K562 (cell line): ENCODE results near the gene RBM15. TPM values are rescaled to one million over a fixed set of nuclear protein-coding genes. Genes with fewer than 3 reads are reported as not detected.

Experiments used
- ARHGAP35 ChIP-seq: fragments of 450-650 bp; IDR thresholded peaks from 2 replicates; pipeline ENCODE4 v1.6.1; 2018; ENCODE audit not compliant: partially characterized antibody
- CREBBP ChIP-seq: IDR thresholded peaks from one replicate; pipeline ENCODE4 v1.6.1; 2012; ENCODE audit warnings: low read depth, mild to moderate bottlenecking, control low read depth, inconsistent platforms, low read length
- CREM ChIP-seq: IDR thresholded peaks from 2 replicates; pipeline ENCODE4 v1.6.1; 2014; ENCODE audit warnings: antibody characterized with exemption, low read depth
- FOXA1 ChIP-seq: fragments of 450-650 bp; IDR thresholded peaks from 2 replicates; pipeline ENCODE4 v1.6.1; 2016; ENCODE audit warnings: mild to moderate bottlenecking, borderline replicate concordance
- GTF2A2 ChIP-seq: IDR thresholded peaks from 2 replicates; pipeline ENCODE4 v1.6.1; 2016; ENCODE audit warnings: mild to moderate bottlenecking, missing genetic modification characterization, missing compliant biosample characterization
- GTF2F1 ChIP-seq: IDR thresholded peaks from 2 replicates; pipeline ENCODE4 v1.6.1; 2011; ENCODE audit warnings: low read depth, low read length, improper control_type of control experiment
- HMGN3 ChIP-seq: IDR thresholded peaks from 2 replicates; pipeline ENCODE4 v1.6.1; 2011; ENCODE audit warnings: borderline replicate concordance, low read depth, mild to moderate bottlenecking, mixed read lengths, low read length; ENCODE audit not compliant: insufficient read length; ENCODE audit errors: extremely low read depth
- KLF6 ChIP-seq: fragments of 250-450 bp; sonication (Bioruptor Pico); IDR thresholded peaks from 2 replicates; pipeline ENCODE4 v1.4.0; 2020; ENCODE audit warnings: mild to moderate bottlenecking, moderate library complexity, borderline replicate concordance
- MAFK ChIP-seq: IDR thresholded peaks from 2 replicates; pipeline ENCODE4 v1.6.1; 2011; ENCODE audit warnings: low read length, improper control_type of control experiment
- NCOA6 ChIP-seq: fragments of 450-650 bp; IDR thresholded peaks from 2 replicates; pipeline ENCODE4 v1.6.1; 2017; ENCODE audit warnings: mild to moderate bottlenecking
- NFE2L1 ChIP-seq: fragments of 450-650 bp; IDR thresholded peaks from 2 replicates; pipeline ENCODE4 v1.6.1; 2016; ENCODE audit warnings: missing genetic modification characterization, low read depth, mild to moderate bottlenecking, missing compliant biosample characterization, moderate library complexity, borderline replicate concordance
- NFYB ChIP-seq: IDR thresholded peaks from 2 replicates; pipeline ENCODE4 v1.6.1; 2011; ENCODE audit warnings: mild to moderate bottlenecking, moderate library complexity; ENCODE audit not compliant: insufficient read length; ENCODE audit errors: extremely low read depth
- NONO ChIP-seq, 2 experiments: fragments of 200-400 bp in 1 of 2; fragments of 450-650 bp in 1 of 2; formaldehyde crosslinking in 1 of 2; IDR thresholded peaks; 2 replicates each; pipeline ENCODE4 v1.6.1; 2017; ENCODE audit warnings: low read depth in 2 of 2, mild to moderate bottlenecking in 2 of 2, moderate library complexity in 2 of 2, low read length in 1 of 2
- STAT5A ChIP-seq: IDR thresholded peaks from 2 replicates; pipeline ENCODE4 v1.6.1; 2012; ENCODE audit warnings: low read length, inconsistent platforms, borderline replicate concordance
- TGIF2 ChIP-seq: sonication (generic); formaldehyde crosslinking; IDR thresholded peaks from 2 replicates; pipeline ENCODE4 v1.8.1; 2022; ENCODE audit warnings: mild to moderate bottlenecking, missing genetic modification reagents, moderate library complexity
- ZFX ChIP-seq: sonication (generic); formaldehyde crosslinking; IDR thresholded peaks from 2 replicates; pipeline ENCODE4 v1.8.0; 2022; ENCODE audit warnings: mild to moderate bottlenecking, missing genetic modification reagents, moderate library complexity
- ZKSCAN3 ChIP-seq: fragments of 250-450 bp; sonication (Bioruptor Pico); IDR thresholded peaks from 2 replicates; pipeline ENCODE4 v1.4.0; 2020
- ZNF133 ChIP-seq: fragments of 250-450 bp; sonication (Bioruptor Pico); IDR thresholded peaks from 2 replicates; pipeline ENCODE4 v1.4.0; 2020; ENCODE audit warnings: mild to moderate bottlenecking
- ZNF212 ChIP-seq: fragments of 450-650 bp; formaldehyde crosslinking; IDR thresholded peaks from 2 replicates; pipeline ENCODE4 v1.4.0; 2020; ENCODE audit warnings: mild to moderate bottlenecking
- ZNF232 ChIP-seq: sonication (generic); formaldehyde crosslinking; IDR thresholded peaks from 2 replicates; pipeline ENCODE4 v1.8.0; 2022; ENCODE audit warnings: mild to moderate bottlenecking, missing genetic modification reagents
- ZNF507 ChIP-seq: conservative IDR thresholded peaks from 2 replicates; pipeline ENCODE4 v1.6.1; 2017; ENCODE audit warnings: missing genetic modification characterization, missing compliant biosample characterization
- polyA plus RNA-seq, 8 experiments: library from polyadenylated mRNA; depleted of rRNA in 4 of 8; stranded (reverse) in 5 of 8; unstranded in 3 of 8; fragments of >200 nt; fragmentation: Nextera tagmentation in 2 of 8; fragmentation: Illumina TruSeq in 1 of 8; extraction: Ambion mirVana in 2 of 8; extraction: Trizol in 1 of 8; gene quantifications; 2 replicates each; pipeline versions ENCODE4 v1.2.1 to v1.2.3, GENCODE V29; 2011 to 2014; ENCODE audit warnings: inconsistent platforms in 1 of 8, missing spikeins in 1 of 8
- total RNA-seq, 7 experiments: library from RNA; depleted of rRNA in 6 of 7; stranded (reverse); fragments of >200 nt in 6 of 7; fragmentation: Illumina TruSeq in 2 of 7; extraction: Trizol in 2 of 7; gene quantifications; 2 replicates each; pipeline versions ENCODE4 v1.2.1 to v1.2.3, GENCODE V29; 2011 to 2021; ENCODE audit warnings: low replicate concordance in 1 of 7
- TF ChIP-seq, protein P1 (sequence below), 2 experiments: fragments of 450-650 bp in 1 of 2; sonication (generic) in 1 of 2; formaldehyde crosslinking in 1 of 2; IDR thresholded peaks in 1 of 2; conservative IDR thresholded peaks in 1 of 2; 2 replicates each; pipeline versions ENCODE4 v1.6.1 to v1.8.1; 2016 to 2023; ENCODE audit warnings: mild to moderate bottlenecking in 2 of 2, moderate library complexity in 2 of 2, inconsistent platforms in 1 of 2, missing genetic modification reagents in 1 of 2
- TF ChIP-seq, protein P2 (sequence below): fragments of 250-450 bp; sonication (Bioruptor Pico); IDR thresholded peaks from 2 replicates; pipeline ENCODE4 v1.5.1; 2021; ENCODE audit warnings: mild to moderate bottlenecking
- TF ChIP-seq, protein P3 (sequence below), 2 experiments: fragments of 450-650 bp in 1 of 2; sonication (generic) in 1 of 2; formaldehyde crosslinking; conservative IDR thresholded peaks; 2 replicates each; pipeline versions ENCODE4 v1.4.0 to v1.8.1; 2020 to 2022; ENCODE audit warnings: mild to moderate bottlenecking in 1 of 2, missing genetic modification reagents in 1 of 2
- TF ChIP-seq, protein P4 (sequence below): IDR thresholded peaks from 2 replicates; pipeline ENCODE4 v1.6.1; 2012; ENCODE audit warnings: low read depth, low read length, improper control_type of control experiment, borderline replicate concordance

RBM15 gene
- total and polyA plus RNA-seq, 9 of the 15 experiments (the other 6 are each of a cell fraction or from before 2014, with no cell fraction given), result 2.4 to 63.4 (median 28.2) TPM

DNA sequence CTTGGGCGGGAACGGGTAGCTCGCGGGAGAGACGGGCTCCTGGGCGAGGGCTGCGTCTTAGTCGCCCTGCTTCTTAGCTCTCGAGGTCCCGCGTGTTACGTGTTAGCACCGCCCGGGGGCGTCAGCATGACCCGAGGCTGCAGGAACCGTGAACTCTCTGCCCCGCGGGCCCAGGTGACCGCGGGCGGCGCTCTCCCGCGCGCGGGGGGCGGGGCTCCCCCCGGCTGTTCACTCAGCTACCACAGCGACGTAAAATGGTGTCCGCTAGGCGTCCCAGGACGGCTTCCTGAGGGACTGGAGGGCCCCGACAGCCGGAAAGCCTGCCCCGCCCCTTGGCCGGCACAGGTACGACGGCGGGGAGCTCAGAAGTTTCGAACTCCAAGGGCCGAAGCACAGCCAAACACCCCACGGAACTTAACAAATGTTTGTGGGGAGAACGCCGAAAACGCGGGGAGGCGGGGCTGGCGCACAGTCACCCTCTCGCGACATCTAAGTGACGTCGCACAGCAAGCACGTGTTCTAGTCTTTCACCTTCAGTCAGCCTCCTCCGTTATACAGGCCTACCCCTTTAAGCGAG, 780 bp upstream of the RBM15 start (continued):
- no peak for TF ChIP-seq CREBBP
- TF ChIP-seq, protein P1, sequence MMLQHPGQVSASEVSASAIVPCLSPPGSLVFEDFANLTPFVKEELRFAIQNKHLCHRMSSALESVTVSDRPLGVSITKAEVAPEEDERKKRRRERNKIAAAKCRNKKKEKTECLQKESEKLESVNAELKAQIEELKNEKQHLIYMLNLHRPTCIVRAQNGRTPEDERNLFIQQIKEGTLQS (IDR thresholded peaks at IDR 0.05), result no peak; the same call in 1 of the 2 replicates
- TF ChIP-seq, protein P1 (CRISPR knock-in tag; conservative IDR thresholded peaks at IDR 0.05), result 0 out of 2 replicates have a peak, but pooled peaks have one; percentile 21
- TF ChIP-seq NFYB, result no peak
- peak; percentile 89 for TF ChIP-seq ZFX (CRISPR knock-in tag)
- TF ChIP-seq NONO (IDR thresholded peaks at IDR 0.05; ENCODE audit: low read depth in 2 of 2, low read length in 1 of 2), result peak in 1 of 2 experiments; percentile 79; a peak in 3 of 4 replicates
- 0 out of 2 replicates have a peak, but pooled peaks have one; percentile 16 for TF ChIP-seq ZNF232 (CRISPR knock-in tag)
- TF ChIP-seq GTF2F1, result peak; percentile 87
- TF ChIP-seq, protein P2, sequence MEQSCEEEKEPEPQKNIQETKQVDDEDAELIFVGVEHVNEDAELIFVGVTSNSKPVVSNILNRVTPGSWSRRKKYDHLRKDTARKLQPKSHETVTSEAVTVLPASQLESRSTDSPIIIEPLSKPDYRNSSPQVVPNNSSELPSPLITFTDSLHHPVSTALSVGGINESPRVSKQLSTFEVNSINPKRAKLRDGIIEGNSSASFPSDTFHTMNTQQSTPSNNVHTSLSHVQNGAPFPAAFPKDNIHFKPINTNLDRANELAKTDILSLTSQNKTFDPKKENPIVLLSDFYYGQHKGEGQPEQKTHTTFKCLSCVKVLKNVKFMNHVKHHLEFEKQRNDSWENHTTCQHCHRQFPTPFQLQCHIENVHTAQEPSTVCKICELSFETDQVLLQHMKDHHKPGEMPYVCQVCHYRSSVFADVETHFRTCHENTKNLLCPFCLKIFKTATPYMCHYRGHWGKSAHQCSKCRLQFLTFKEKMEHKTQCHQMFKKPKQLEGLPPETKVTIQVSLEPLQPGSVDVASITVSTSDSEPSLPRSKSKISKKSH (CRISPR knock-in tag), result no peak
- TF ChIP-seq STAT5A, result no peak; the same call in 1 of the 2 replicates
- TF ChIP-seq HMGN3, result peak; percentile 97
- TF ChIP-seq FOXA1, result no peak
- TF ChIP-seq ARHGAP35, result no peak
- no peak; the same call in 1 of the 2 replicates for TF ChIP-seq MAFK
- TF ChIP-seq NFE2L1 (tag), result no peak
- no peak for TF ChIP-seq GTF2A2 (tag)
- TF ChIP-seq CREM, result peak; percentile 92
- no peak for TF ChIP-seq ZKSCAN3 (CRISPR knock-in tag)
- TF ChIP-seq, protein P3, sequence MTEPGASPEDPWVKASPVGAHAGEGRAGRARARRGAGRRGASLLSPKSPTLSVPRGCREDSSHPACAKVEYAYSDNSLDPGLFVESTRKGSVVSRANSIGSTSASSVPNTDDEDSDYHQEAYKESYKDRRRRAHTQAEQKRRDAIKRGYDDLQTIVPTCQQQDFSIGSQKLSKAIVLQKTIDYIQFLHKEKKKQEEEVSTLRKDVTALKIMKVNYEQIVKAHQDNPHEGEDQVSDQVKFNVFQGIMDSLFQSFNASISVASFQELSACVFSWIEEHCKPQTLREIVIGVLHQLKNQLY (CRISPR knock-in tag; conservative IDR thresholded peaks at IDR 0.05), result no peak
- TF ChIP-seq TGIF2 (CRISPR knock-in tag), result no peak
- TF ChIP-seq, protein P4, sequence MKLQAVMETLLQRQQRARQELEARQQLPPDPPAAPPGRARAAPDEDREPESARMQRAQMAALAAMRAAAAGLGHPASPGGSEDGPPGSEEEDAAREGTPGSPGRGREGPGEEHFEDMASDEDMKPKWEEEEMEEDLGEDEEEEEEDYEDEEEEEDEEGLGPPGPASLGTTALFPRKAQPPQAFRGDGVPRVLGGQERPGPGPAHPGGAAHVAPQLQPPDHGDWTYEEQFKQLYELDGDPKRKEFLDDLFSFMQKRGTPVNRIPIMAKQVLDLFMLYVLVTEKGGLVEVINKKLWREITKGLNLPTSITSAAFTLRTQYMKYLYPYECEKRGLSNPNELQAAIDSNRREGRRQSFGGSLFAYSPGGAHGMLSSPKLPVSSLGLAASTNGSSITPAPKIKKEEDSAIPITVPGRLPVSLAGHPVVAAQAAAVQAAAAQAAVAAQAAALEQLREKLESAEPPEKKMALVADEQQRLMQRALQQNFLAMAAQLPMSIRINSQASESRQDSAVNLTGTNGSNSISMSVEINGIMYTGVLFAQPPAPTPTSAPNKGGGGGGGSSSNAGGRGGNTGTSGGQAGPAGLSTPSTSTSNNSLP, result no peak
- TF ChIP-seq ZNF507 (tag), result no peak
- TF ChIP-seq KLF6, result no peak
- peak; percentile 12; the same call in 1 of the 2 replicates for TF ChIP-seq ZNF212 (CRISPR knock-in tag)
- TF ChIP-seq ZNF133 (CRISPR knock-in tag), result no peak
- peak; percentile 71 for TF ChIP-seq NCOA6
